VCaP (cell line): Measurements from ENCODE around the gene NPHS1.
A peak's percentile ranks its signal among the peaks of the same experiment; 100 is the strongest.

Source experiments
- H3K27ac ChIP-seq: fragments of 450-650 bp; 2 replicates; pipeline ENCODE4 v1.5.1; 2017
- CTCF ChIP-seq: fragments of 450-650 bp; conservative IDR thresholded peaks from 2 replicates; pipeline ENCODE4 v1.5.1; 2017; ENCODE audit warnings: mild to moderate bottlenecking, moderate library complexity

NPHS1 gene

GRCh38 chr19:35885225-35885738 lies 33.0 kb upstream of the NPHS1 start:
- no peak overlapping the region for H3K27ac ChIP-seq
- no peak for TF ChIP-seq CTCF

- TF ChIP-seq CTCF: no peak
These were observed 31.6 kb upstream of the NPHS1 start for GRCh38 chr19:35883882-35884281.

GRCh38 chr19:35882114-35882832 lies 30.0 kb upstream of the NPHS1 start:
- TF ChIP-seq CTCF: peak; percentile 79
- H3K27ac ChIP-seq: no peak overlapping the region

More at GRCh38 chr19:35883882-35884281, 31.6 kb upstream of the NPHS1 start:
- H3K27ac ChIP-seq: no peak overlapping the region

GRCh38 chr19:35879770-35880317 lies 27.5 kb upstream of the NPHS1 start:
- H3K27ac ChIP-seq: peak overlapping the region; percentile 14; the same call in 1 of the 2 replicates
- TF ChIP-seq CTCF: no peak

GRCh38 chr19:35879068-35879467 lies 26.8 kb upstream of the NPHS1 start:
- no peak for TF ChIP-seq CTCF
- peak overlapping the region; percentile 14; the same call in 1 of the 2 replicates for H3K27ac ChIP-seq

GRCh38 chr19:35874392-35874930 lies 22.2 kb upstream of the NPHS1 start:
- no peak overlapping the region for H3K27ac ChIP-seq
- TF ChIP-seq CTCF: no peak

GRCh38 chr19:35872180-35872579 lies 19.9 kb upstream of the NPHS1 start:
- no peak for TF ChIP-seq CTCF
- H3K27ac ChIP-seq: no peak overlapping the region
